ENCODE measurements around the gene TRAF7.
"Not testable (repeated sequence)": the region's sequence is repeated elsewhere in the genome, so short reads cannot be mapped to it uniquely, and the experiment has no call there.

The TRAF7 gene

DNA sequence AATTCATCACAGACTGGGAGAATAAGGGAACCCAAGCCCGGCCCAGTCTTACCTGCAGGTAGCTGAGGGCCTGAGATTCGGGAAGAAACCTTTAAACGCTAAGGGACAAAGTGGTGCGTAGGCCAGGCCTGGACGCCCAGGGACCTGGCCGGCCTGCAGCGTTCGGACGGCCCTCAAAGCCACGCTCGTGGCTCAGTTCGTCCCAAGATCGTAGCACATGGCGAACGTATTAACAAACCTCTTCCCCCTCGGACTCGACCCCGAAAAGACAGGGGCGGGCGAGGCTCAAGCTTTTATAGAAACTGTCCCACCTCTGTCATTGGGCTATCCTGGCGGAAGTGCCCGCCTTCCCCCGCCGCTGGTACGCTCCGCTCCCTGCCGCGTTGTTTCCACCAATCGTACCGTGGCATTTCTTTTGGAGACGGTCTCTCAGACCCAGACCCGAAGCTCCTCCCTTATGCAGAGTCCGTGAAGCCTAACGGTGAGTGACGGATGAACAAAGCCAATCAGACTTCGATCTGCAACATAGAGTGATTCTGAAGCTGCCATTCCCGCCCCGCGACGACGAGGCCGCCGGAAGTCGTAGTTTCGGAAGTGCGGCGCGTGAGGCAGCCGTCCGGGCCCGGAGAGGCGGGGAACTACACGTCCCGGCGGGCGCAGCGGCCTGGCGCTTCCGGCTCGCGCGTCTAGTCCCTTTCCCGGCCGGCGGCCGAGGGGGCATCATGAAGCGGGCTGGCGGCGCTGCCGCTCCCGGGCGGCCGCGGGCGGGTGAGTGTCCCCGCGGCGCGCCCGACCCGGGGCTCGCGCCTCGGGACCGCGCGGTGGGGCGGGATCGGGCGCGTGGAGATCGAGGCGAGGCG is at the start of gene TRAF7:
TRAF7 (plus strand) TSS at position 692 of the 860 bp plus-strand sequence. CDS start 8,139 bp downstream, outside the sequence.
- DNase-seq (ENCODE audit: low spot score) = peak; percentile 100

DNA sequence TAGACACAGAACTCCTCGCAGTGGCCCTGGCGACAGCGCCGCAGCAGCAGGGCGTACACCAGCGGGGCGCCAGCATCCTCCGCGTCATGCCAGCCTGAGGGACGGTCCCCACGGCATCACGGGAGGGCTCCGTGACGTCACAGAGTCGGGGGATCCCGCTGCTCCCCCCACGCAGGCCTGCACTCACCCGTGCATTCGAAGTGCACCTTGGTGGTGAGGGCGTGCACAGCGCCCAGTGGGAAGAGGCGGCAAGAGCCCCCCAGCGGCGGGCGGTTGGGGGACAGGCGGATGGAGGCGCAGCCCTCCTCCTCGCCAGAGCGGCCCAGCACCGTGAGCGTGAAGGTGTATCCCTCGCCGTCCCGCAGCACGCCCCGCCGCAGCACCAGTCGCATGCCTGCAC is 49.4 kb upstream of the TRAF7 start:
- DNase-seq (ENCODE audit: low spot score) = not testable (repeated sequence)

DNA sequence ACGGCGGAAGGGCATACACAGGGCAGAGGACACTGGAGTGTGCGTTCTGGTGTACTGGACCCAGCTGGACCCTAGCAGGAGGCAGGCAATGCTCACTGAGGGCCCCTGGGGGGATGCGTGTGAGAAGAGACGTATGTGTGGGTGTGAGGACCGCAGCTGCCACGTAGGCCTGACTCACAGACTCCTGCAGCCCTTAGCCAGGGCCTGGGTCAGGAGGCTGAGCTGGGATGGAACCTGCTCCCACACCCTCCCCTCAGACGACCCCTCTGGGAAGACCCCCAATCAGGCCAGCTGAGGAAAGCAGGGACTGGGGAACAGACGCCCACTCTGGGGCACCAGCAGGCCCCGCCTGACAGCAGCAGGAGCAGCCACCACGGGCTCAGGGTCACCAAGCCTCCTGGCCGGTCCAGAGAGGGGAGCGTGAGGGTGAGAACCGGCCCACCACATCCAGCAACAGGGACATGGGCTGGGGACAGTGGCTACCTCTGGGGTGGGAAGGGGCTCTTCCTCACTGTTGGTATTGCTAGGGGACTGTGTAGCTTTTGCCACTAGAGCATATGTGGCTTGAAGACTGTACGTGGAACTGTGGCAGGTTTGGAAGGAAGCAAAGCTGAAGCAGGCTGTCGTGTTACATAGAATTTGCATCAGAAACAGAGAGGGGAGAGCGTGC is 48.3 kb upstream of the TRAF7 start:
- DNase-seq (ENCODE audit: low spot score) = not testable (repeated sequence)

DNA sequence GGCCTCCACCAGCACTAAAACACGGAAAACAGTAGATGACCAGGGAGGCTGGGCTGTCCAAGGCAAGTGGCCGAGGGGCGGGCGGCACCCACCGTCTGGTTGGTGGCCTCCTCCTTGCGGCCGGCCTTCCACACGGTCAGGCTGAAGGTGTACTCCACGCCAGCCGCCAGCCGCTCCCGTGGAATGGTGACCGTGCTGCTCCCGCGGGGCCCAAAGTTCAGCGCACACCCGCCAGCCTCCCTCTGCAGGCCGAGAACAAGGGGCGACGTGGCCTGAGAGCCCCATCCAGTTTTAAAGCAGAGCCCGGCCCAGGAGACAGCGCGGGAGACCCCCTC is 47.8 kb upstream of the TRAF7 start:
- DNase-seq (ENCODE audit: low spot score) = not testable (repeated sequence)

DNA sequence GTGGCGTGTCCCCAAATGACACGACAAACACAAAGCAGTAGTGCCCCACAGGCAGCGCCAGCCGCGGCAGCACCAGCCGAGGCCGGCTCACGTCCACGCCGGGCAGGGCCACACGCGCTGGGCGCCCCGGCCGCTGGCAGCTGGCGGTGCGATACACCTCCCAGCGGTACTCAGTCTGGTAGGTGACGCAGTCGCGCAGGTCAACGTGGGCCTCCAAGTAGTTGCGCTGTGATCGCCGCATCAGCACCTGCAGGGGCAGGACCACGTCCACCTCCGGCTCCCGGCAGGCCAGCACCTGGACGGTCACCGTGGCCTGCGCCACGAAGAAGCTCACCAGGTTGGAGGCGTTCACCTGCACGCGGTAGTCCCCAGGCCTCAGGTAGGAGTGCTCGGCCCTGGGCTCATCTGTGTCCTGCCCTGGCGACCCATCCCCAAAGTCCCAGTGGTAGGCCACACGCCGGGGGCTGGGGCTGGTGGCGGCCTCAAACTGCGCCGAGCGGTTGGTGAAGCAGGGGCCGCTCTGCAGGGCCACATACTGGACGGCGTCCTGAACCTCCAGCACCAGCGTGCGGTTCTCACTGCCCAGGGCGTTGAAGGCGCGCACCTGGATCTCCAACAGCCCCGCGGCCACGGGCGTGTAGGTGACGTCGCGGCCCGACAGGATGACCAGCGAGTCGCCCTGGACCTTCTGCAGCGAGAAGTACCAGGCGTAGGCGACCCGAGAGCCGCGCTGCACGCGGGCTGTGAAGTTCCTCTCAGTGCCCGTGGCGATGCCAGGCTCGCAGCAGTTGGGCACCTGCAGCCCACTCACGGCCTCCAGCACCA is 46.9 kb upstream of the TRAF7 start:
- not testable (repeated sequence) for DNase-seq (ENCODE audit: low spot score)

DNA sequence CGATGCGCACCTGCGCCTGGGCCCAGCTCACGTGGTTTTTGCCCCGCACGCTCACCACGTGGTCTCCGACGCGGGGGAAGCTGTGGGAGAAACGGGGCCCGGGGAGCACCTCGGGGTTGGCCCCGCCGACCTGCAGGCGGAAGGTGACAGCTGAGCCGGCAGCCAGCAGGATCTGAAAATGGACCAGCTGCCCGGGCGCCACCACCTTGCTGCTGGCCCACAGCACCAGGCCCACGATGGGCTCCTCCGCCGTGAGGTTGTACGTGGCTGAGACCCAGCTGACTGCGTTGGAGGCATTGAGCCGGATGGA is 46.4 kb upstream of the TRAF7 start:
- DNase-seq (ENCODE audit: low spot score) = not testable (repeated sequence)

DNA sequence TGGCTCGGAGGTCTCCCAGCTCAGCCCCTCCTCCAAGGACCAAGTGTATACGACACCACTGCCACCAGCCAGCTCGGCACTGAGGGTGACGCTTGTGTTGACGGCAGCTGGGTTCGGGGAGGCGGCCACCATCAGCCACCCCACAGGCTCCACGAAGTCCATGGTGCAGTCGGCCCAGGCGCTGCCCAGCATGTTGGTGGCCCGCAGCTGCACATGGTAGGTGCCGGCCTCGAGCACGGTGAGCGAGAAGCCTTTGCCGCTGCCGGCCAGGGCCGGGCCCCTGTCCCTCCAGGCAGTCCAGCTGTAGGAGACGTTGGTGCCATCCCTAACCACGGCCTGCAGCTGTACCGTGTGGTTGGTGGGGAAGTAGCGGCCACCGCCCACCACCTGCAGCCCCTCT is 45.7 kb upstream of the TRAF7 start:
- DNase-seq (ENCODE audit: low spot score) = not testable (repeated sequence)

DNA sequence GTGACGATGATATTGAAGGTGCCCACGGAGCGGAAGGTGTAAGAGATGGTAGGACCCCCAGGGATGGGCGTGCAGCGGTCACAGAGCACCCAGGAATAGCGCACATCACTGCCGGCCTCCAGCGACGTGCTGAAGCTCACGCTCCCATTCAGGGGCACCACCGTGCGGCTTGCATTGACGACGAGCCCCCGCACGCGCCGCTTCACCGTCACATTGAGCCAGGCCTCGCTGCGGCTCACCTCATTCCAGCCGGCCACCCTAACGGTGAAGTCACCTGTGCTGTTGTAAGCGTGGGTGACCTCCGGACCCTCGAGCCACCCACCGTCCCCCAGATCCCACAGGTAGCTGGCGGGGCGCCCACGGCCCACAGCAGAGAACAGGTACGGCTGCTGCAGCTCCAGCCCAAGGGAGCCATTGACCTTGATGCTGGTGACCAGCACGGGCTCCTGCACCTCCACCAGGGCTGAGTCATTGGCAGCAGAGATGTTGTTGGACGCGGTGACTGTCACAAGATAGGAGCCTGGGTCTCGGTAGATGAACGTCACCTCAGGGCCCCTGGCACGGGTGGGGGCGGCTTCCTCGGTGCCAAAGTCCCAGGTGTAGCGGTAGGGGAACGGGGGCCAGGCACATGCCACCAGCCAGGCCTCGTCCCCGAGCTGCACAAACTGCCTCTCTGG is 45.1 kb upstream of the TRAF7 start:
- not testable (repeated sequence) for DNase-seq (ENCODE audit: low spot score)

DNA sequence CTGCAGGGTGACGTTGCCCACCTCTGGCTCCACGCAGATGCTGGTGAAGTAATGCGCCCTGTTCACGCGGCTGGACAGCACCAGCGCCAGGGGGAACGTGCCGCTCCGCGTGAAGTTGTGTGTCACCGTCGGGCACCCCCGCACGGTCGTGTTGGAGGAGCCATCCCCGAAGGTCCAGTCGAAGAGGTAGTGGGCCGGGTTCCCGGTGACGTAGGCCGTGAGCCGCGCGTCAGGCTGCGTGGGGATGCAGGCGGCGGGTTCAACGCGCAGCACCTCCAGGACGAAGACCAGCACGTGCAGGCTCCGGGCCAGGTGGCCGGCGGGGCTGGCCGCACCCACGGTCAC is 44.6 kb upstream of the TRAF7 start:
- not testable (repeated sequence) for DNase-seq (ENCODE audit: low spot score)

DNA sequence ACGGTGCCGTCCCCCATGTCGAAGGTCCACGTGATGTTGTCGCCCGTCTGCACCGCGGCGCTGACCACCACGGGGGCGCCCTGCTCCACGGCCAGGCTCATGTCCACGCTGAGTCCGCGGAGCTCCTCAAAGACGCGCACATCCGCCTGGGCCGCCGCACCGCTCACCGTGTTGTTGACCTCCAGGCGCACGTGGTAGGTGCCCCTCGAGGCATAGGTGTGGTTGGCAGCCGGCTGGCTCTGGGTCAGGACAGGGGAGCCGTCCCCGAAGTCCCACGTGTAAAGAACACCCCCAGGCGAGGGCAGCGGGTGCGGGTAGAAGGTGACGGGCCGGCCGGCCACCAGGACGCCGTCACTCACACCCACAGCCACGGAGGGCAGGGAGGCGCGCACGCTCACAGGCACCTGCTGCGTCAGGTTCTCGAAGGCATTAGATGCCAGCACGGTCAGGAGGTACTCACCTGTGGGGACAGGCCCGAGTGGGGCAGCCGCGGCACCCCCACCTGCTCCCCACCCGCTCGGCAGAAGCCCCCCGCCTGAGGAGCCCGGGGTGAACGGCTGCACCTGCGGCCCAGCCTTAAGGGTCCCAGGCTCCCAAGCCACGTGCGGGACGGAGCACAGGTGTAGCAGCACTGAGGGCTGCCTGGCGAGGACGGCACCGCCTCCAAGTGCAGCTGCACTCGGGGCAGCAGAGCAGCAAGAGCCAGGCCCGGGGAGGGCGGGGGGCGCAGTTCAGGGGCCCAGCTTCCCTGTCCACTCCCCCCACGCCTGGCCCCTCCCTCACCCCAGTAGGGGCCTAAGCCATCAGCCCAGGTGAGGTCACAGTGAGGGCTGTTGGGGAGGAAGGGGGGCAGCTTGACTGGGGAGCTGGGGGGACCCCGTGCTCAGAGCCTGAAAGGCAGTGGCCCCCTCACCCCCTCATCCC is 43.9 kb upstream of the TRAF7 start:
- not testable (repeated sequence) for DNase-seq (ENCODE audit: low spot score)

DNA sequence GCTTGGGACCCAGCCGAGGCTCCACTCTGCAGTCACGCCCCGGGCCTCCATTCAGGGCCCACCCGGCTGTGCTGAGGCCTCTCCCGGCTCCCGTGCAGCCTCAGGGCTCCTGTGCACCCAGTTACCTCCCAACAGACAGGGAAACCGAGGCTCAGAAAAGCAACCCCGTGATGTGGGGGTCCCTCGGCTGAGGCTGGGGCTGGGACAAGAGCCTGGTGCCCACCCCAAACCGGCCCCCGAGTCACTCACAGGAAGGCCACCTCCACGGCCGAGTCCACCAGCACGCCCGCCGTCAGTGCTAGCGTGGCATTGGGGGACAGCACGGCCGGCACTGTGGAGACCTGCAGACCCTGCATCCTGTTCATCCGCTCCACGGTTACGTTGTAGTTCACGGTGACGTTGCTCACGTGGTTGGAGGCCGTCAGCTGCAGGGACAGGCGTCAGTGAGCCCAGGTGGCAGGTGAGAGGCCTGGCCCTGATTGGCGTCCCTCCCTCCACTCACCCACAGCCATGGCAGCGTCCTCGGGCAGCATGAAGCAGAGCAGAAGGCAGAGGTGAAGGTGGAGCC is 43.0 kb upstream of the TRAF7 start:
- DNase-seq (ENCODE audit: low spot score) = not testable (repeated sequence)

DNA sequence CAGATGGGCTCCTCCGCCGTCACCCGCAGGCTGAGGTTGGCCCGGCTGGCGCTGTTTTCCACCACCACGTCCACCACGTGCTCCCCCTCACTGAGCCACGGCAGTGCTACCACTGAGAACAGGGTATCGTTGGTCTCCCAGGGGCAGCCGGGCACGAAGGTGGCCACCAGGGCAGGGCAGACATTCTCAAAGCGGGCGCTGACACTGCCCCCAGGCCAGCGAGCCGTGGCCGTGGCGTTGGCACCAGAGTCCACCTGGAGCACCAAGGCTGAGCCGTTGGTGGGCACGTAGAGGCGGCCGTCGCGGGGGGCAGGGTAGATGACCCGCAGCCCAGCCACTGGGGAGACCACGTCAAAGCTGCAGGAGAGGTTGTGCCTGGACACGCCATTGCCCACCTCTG is 41.4 kb upstream of the TRAF7 start:
- DNase-seq (ENCODE audit: low spot score) = not testable (repeated sequence)

DNA sequence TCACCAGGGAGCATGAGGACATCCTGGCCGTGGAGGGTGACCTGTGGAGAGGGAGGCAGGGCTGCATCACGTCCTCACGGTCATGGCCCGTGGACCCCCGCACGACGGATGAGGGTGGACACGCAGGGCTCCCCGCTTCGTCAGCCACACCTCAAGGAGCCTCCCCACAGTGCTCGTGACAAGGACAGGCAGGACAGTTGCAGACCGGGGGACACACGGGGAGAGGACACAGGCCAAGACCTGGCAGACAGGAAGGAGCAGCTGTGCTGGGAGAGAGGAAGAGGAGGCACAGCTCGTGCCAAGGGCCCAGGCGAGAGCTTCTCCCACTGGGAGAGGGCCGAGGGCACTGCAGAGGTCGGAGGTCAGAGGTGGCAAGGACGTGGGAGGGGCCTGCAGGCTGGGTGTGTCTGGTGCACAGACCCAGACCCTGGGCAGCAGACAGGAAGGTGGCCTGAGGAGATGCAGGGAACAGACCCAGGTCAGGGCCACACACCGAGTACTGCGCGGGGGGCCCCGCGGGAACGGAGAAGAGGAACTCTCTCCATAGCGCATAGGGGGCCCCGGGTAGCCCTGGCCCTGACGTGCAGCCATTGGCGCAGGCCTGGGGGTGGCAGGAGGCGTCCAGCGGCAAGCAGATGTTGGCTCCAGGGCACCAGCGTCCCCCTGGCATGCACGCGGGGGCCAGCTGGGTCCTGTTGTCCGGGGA is 40.5 kb upstream of the TRAF7 start:
- not testable (repeated sequence) for DNase-seq (ENCODE audit: low spot score)

DNA sequence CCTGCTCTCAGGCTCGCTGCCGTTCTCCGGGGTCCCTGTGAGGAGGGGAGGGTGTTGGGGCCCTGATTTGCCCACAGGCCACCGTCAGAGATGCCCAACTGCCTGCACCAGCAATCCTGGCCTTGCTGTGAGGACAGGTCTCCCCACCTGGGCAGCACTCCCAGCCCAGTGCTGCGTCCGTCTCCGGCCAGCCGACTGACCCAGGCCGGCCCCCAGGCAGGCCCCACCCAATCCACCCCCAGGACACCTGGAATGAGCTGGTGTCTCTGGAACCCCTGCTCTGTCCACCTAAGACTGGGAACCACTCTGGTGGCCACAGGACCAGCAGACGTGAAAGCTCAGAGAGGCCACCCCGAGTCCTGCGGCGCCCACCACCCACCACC is 40.0 kb upstream of the TRAF7 start:
- DNase-seq (ENCODE audit: low spot score) = no peak

DNA sequence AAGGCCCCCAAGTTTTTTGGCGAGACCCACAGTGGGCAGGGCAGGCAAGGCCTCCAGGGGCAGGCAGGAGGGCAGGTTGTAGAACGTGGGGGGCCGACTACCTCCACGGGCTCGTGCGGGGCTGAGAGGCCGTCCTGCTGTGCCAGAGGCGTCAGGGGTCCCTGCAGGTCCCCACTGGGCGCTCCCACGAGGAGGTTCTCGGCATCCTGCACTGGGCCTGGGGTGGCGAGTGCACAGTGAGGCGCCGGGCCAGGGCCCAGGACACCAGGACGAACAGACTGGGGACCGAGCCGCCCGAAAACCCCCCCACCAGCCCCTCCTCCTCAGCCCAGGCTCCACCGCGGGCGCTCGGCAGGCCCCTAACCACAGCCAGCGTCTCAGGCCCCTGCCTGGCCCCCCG is 39.2 kb upstream of the TRAF7 start:
- DNase-seq (ENCODE audit: low spot score) = not testable (repeated sequence)

DNA sequence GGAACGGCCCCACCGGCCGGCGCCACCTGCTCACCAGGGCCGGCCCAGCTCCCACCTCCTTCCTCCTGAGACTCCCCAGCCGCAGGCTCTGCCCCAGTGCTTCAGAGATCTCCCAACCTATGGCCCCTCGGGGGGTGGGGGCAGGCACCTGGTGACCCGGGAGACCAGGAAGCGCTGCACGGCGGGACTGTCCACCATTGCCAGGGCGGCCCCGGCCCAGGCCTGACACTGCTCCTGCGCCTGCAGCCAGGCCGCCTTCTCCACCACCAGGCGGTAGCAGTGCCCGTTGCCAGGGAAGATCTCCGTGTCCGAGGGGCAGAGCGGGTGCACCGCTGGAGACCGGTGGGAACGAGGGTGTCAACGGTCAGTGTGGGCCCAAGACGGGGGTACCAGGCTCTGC is 38.2 kb upstream of the TRAF7 start:
- not testable (repeated sequence) for DNase-seq (ENCODE audit: low spot score)

DNA sequence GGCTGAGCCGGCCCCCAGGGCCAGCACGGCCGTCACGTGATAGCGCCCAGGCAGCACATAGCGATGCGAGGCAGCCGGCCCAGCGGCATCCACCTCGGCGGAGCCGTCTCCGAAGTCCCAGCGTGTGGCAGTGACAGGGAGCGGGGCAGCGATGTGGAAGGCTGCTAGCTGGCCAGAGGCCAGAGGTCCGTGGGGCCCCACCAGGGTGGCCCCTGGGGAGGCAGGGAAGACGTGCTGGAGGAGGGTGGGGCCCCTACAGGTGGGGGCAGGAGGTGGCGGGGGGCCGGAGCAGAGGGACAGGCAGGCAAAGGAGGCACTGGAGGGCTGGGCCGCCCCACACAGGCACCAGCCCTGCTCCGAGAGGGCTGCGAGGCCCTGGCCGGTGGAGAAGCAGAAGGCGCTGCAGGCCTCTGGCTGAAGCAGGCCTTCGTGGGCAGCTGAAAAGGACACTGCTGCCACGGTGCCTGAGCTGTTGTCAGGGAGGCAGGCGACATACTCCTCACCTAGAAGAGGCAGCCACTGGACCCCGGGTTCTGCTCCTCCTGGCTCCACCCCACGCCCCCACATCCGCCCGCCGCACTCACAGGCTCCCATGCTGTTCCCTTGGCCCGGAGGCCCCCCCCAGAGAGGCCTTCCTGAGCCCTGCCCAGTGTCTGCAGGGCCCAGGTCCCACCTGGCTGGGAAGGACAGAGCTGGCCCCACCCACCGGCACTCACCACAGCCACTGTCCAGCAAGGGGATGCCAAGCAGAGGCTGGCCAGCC is 37.4 kb upstream of the TRAF7 start:
- DNase-seq (ENCODE audit: low spot score) = not testable (repeated sequence)

DNA sequence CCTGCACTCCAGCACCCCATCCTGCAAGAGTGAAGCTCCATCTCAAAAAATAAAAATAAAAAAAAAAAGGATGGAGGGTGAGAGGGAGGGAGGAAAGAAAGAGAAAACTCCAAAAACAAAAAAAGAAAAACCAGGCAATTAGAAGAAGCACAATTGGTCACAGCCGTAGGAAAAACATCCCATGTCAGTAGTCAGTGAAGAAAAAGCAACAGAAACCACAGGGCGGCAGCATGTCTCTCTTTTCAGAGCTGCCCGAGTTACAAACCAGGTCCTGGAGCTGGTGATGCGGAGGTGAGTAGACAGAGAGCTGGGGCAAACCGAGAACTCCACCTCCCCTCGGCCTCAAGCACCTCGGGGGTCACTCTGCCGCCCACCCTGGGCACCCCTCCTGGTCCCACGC is 34.3 kb upstream of the TRAF7 start:
- DNase-seq (ENCODE audit: low spot score) = peak; percentile 92

DNA sequence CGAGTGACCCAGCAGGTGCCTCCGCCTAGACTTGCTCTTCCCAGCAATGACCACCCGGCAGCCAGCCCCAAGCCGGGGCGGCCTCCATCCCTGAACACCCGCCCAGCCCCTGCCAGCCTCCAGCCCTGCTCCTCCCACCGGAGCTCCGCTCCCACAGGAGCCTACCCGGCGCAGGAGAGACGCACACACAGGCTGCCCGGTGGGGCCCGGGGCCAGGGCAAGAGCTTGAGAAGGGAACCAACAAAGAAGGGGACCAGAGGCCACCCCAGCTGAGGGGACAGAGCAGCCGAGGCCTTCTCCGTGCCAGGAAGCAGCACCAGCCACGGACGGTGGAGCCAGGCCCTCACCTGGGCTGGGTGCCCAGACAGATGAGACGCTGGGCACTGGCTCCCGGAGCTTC is 33.7 kb upstream of the TRAF7 start:
- DNase-seq (ENCODE audit: low spot score) = no peak
